Neuronal stem cell (in vitro differentiated cells): ENCODE data around the gene SORL1.
"Not testable (repeated sequence)": the region's sequence is repeated elsewhere in the genome, so short reads cannot be mapped to it uniquely, and the experiment has no call there.

Source experiments
- DNase-seq: peaks from one replicate; pipeline ENCODE4 v3.0.0-alpha.2; 2013; ENCODE audit warnings: low spot score
- H2AFZ ChIP-seq: one replicate; pipeline ENCODE4 v1.6.1; 2013; ENCODE audit warnings: mild to moderate bottlenecking, low read length, inconsistent platforms
- H2AK5ac ChIP-seq: 2 replicates; pipeline ENCODE4 v1.6.1; 2013; ENCODE audit warnings: low read depth, mild to moderate bottlenecking, inconsistent platforms, low read length, moderate library complexity, mixed read lengths
- H2BK120ac ChIP-seq: 2 replicates; pipeline ENCODE4 v1.6.1; 2013; ENCODE audit warnings: low read depth, mild to moderate bottlenecking, inconsistent platforms, low read length, moderate library complexity, mixed read lengths
- H2BK12ac ChIP-seq: one replicate; pipeline ENCODE4 v1.6.1; 2013; ENCODE audit warnings: low read length, inconsistent platforms
- H2BK15ac ChIP-seq: 2 replicates; pipeline ENCODE4 v1.6.1; 2013; ENCODE audit warnings: mild to moderate bottlenecking, low read length, inconsistent platforms, mixed read lengths
- H2BK5ac ChIP-seq: one replicate; pipeline ENCODE4 v1.6.1; 2013; ENCODE audit warnings: inconsistent platforms, mild to moderate bottlenecking, low read length, moderate library complexity
- H3K14ac ChIP-seq: one replicate; pipeline ENCODE4 v1.6.1; 2013; ENCODE audit warnings: low read length, inconsistent platforms
- H3K18ac ChIP-seq: 2 replicates; pipeline ENCODE4 v1.6.1; 2013; ENCODE audit warnings: low read length, inconsistent platforms
- H3K23ac ChIP-seq: 2 replicates; pipeline ENCODE4 v1.6.1; 2013; ENCODE audit warnings: low read depth, mild to moderate bottlenecking, mixed read lengths, low read length, inconsistent platforms; ENCODE audit not compliant: poor library complexity
- H3K27ac ChIP-seq: replicated peaks from 3 replicates; pipeline ENCODE4 v1.5.1; 2013; ENCODE audit warnings: low read length, inconsistent platforms
- H3K27me3 ChIP-seq, 3 experiments: 2 replicates each; pipeline ENCODE4 v1.6.1; 2013; ENCODE audit warnings: low read length in 3 of 3, mild to moderate bottlenecking in 2 of 3, inconsistent platforms in 1 of 3, low read depth in 1 of 3, mixed read lengths in 1 of 3, moderate library complexity in 1 of 3; ENCODE audit not compliant: control insufficient read depth in 3 of 3, insufficient read depth in 3 of 3
- H3K36me3 ChIP-seq, 2 donors: replicated peaks in 1 of 2; 2 replicates each; pipeline ENCODE4 v1.6.1; 2013; ENCODE audit warnings: low read length in 2 of 2; ENCODE audit not compliant: control insufficient read depth in 2 of 2, insufficient read depth in 2 of 2
- H3K4ac ChIP-seq: 2 replicates; pipeline ENCODE4 v1.6.1; 2013; ENCODE audit warnings: inconsistent platforms, mild to moderate bottlenecking, low read length, moderate library complexity
- H3K4me1 ChIP-seq, 2 donors: 1 replicate in 1 of 2; 2 replicates in 1 of 2; pipeline ENCODE4 v1.6.1; 2013; ENCODE audit warnings: low read length in 2 of 2, low read depth in 1 of 2; ENCODE audit not compliant: control insufficient read depth in 2 of 2, insufficient read depth in 1 of 2
- H3K4me2 ChIP-seq: one replicate; pipeline ENCODE4 v1.6.1; 2013; ENCODE audit warnings: mild to moderate bottlenecking, low read length, inconsistent platforms; ENCODE audit not compliant: insufficient read depth, poor library complexity, severe bottlenecking
- H3K4me3 ChIP-seq, 2 donors: 2 replicates each; pipeline ENCODE4 v1.5.1; 2013; ENCODE audit warnings: low read length in 2 of 2, mild to moderate bottlenecking in 2 of 2, inconsistent platforms in 1 of 2, moderate library complexity in 1 of 2
- H3K79me1 ChIP-seq: one replicate; pipeline ENCODE4 v1.6.1; 2013; ENCODE audit warnings: low read depth, mild to moderate bottlenecking, inconsistent platforms, low read length, moderate library complexity
- H3K9ac ChIP-seq: one replicate; pipeline ENCODE4 v1.6.1; 2013; ENCODE audit warnings: mild to moderate bottlenecking, low read depth, low read length, inconsistent platforms; ENCODE audit not compliant: poor library complexity
- H3K9me3 ChIP-seq, 2 donors: replicated peaks in 1 of 2; 2 replicates each; pipeline versions ENCODE3 to v1.6.1; 2013; ENCODE audit warnings: low read length in 2 of 2, mild to moderate bottlenecking in 2 of 2, inconsistent platforms in 1 of 2, low read depth in 1 of 2, mixed read lengths in 1 of 2, moderate library complexity in 1 of 2; ENCODE audit not compliant: control insufficient read depth in 2 of 2, insufficient read depth in 1 of 2
- H4K8ac ChIP-seq: one replicate; pipeline ENCODE4 v1.6.1; 2013; ENCODE audit warnings: low read depth, mild to moderate bottlenecking, inconsistent platforms, low read length, moderate library complexity
- H4K91ac ChIP-seq: one replicate; pipeline ENCODE4 v1.6.1; 2013; ENCODE audit warnings: low read length, low read depth, mild to moderate bottlenecking, inconsistent platforms; ENCODE audit not compliant: poor library complexity
- WGBS, 2 donors: extraction: QIAGEN DNeasy Blood & Tissue Kit; methylation state at CpG; one replicate each; pipeline ENCODE4 v1.1.7; 2013; ENCODE audit warnings: missing lambda C conversion rate in 2 of 2, mixed read lengths in 1 of 2; ENCODE audit not compliant: insufficient read length in 2 of 2, insufficient replicate concordance in 1 of 2; ENCODE audit errors: extremely low coverage in 2 of 2; 5-methylcytosine and 5-hydroxymethylcytosine counted together

The SORL1 gene

DNA sequence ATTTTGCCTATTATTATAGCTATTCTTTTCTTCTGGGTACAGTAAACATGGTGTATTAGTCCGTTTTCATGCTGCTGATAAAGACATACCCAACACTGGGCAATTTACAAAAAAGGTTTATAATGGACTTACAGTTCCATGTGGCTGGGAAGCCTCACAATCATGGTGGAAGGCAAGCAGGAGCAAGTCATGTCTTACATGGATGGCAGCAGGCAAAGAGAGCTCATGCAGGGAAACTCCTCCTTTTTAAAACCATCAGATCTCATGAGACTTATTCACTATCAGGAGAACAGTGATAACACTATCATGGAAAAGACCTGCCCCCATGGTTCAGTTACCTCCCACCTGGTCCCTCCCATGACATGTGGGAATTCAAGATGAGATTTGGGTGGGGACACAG lies 54.1 kb downstream of the SORL1 start:
- H3K27me3 ChIP-seq, H3K4me2 ChIP-seq, H3K9ac ChIP-seq, H2BK12ac ChIP-seq, H3K4me3 ChIP-seq, H3K79me1 ChIP-seq, H2BK120ac ChIP-seq, H3K14ac ChIP-seq, H3K18ac ChIP-seq, H2BK5ac ChIP-seq, H3K4ac ChIP-seq, H4K91ac ChIP-seq, H2AFZ ChIP-seq, H2AK5ac ChIP-seq, H3K23ac ChIP-seq, H4K8ac ChIP-seq, DNase-seq, H3K27ac ChIP-seq, H3K36me3 ChIP-seq, H2BK15ac ChIP-seq: not testable (repeated sequence)
- peaks cover 3 to 12% of the 10 kb centered on the region in 2 donors for H3K4me1 ChIP-seq
- H3K9me3 ChIP-seq: peaks cover 2 to 29% of the 10 kb centered on the region in 2 donors
- WGBS, 2 donors: no CpG with 5 or more reads among the region's 1 CpG

DNA sequence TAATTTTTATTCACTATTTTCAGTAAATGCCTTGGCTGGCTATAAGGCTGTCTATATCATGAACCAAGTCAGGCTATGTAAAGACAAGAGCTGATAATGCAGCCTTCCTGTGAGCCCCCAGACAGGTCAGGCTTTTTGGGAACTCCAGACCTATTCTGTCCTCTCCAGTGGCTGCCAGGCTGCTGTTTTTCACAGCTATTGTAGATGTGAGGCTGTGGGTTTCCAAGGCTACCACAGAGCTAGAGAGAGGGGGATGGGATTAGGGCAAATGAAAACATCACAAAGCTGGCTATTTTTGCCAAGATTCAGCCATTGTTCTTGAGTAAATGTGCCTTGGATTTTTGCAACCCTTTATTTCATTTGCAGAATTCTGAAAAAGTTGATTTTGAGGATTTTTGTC lies 56.3 kb downstream of the SORL1 start:
- no peak overlapping the region for H2BK5ac ChIP-seq
- H3K79me1 ChIP-seq: no peaks in the 10 kb centered on the region
- H3K4me3 ChIP-seq: no peak overlapping the region
- H3K9me3 ChIP-seq: peaks cover 2 to 26% of the 10 kb centered on the region in 2 donors
- no peak overlapping the region for H4K8ac ChIP-seq
- no peak overlapping the region for H3K18ac ChIP-seq
- H3K27me3 ChIP-seq: no peaks in the 10 kb centered on the region
- H3K36me3 ChIP-seq: peaks cover 0 to under 1% of the 10 kb centered on the region in 2 donors
- no peak overlapping the region for H3K4me2 ChIP-seq
- H2AFZ ChIP-seq: peak overlapping the region; percentile 9
- H3K14ac ChIP-seq: no peak overlapping the region
- H4K91ac ChIP-seq: no peak overlapping the region
- peak; percentile 32 for DNase-seq
- no peak overlapping the region for H3K9ac ChIP-seq
- H2BK12ac ChIP-seq: no peak overlapping the region
- no peak overlapping the region for H3K23ac ChIP-seq
- H3K4ac ChIP-seq: no peak overlapping the region
- peak overlapping the region; percentile 59 for H3K27ac ChIP-seq
- peaks cover 3 to 12% of the 10 kb centered on the region in 2 donors for H3K4me1 ChIP-seq
- H2BK120ac ChIP-seq: no peak overlapping the region
- H2BK15ac ChIP-seq: no peak overlapping the region
- no peak overlapping the region for H2AK5ac ChIP-seq

DNA sequence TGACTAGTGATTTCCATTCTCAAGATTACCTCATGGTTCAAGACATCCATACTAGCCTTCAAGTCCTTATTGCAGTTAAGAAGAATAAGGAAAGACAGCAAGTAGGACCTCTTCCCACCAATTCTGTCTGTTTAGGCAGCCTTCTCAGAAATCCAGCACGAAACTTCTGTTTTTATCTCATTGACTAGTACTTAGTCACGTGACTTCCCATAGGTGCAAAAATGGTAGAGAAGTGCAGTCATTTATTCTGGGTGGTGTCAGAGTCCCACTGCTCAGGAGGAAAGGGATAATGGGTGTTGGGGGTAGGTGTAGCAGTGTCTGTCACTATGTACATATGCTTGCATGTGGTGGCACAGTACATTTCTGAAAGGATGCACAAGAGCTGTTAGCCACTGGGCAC lies 58.3 kb downstream of the SORL1 start:
- H3K14ac ChIP-seq: no peak overlapping the region
- no peak overlapping the region for H2AK5ac ChIP-seq
- peak overlapping the region; percentile 70 for H4K8ac ChIP-seq
- H2BK120ac ChIP-seq: no peak overlapping the region
- H3K9me3 ChIP-seq: peaks cover 2 to 24% of the 10 kb centered on the region in 2 donors
- no peak overlapping the region for H2BK15ac ChIP-seq
- no peak overlapping the region for H4K91ac ChIP-seq
- H3K4me2 ChIP-seq: no peak overlapping the region
- H2AFZ ChIP-seq: no peak overlapping the region
- H3K23ac ChIP-seq: no peak overlapping the region
- H3K27ac ChIP-seq: no peak overlapping the region
- H2BK12ac ChIP-seq: no peak overlapping the region
- WGBS, 2 donors: no CpG with 5 or more reads among the region's 2 CpGs
- no peak overlapping the region for H2BK5ac ChIP-seq
- H3K9ac ChIP-seq: no peak overlapping the region
- no peak overlapping the region for H3K4ac ChIP-seq
- H3K18ac ChIP-seq: no peak overlapping the region
- DNase-seq: no peak
- no peaks in the 10 kb centered on the region for H3K79me1 ChIP-seq
- no peak overlapping the region for H3K4me3 ChIP-seq
- H3K36me3 ChIP-seq: peaks cover 0 to 20% of the 10 kb centered on the region in 2 donors
- peaks cover 12% of the 10 kb centered on the region in 2 donors for H3K4me1 ChIP-seq
- H3K27me3 ChIP-seq: no peaks in the 10 kb centered on the region

DNA sequence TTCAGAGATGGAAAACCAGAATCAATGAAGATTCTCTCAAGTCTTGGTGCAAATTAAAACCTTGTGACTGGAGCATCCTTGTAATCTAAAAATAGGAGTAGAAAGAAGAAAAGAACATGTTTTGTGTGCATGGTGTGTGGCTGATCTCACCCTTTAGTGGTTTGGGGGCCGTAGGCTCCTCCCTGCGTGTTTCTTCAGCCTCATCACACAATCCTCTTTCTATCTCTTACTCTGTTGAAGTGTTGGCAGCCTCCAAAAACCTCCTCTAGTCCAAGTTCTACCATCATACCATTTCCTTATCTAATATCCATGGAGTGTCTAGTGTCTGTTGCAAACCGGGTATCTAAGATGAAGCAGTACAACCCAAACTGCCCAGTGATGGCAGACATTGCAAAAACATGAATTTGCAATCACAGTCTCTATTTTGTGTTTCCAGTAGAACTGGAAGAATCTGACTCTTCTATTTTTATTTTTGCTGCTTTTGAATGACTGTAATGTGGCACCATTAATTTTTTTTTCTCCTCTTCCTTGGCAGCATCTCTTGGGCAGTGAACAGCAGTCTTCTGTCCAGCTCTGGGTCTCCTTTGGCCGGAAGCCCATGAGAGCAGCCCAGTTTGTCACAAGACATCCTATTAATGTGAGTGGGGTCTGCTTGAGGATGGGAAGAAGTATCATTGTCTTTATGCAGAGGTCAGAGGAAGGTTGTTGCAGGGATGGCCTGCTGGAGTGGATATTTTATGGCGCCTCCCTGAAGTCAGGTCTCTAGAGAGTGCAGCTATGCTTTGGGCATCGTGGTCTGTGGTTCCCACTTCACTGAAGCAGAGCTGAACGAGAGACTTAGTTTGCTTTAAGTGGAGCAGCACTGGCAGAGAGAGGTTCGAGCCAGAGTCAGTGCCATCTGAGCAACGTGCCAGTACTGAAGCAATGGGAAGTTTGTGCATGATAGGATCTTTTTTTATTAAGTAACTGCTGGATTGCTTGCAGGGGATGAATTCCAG lies 60.7 kb downstream of the SORL1 start:
- Histone ChIP-seq H3K23ac (no peak overlapping the region), H3K9ac (no peak overlapping the region), H3K36me3 (peaks cover 0 to 20% of the 10 kb centered on the region in 2 donors), H3K27me3 (no peaks in the 10 kb centered on the region), H3K4ac (no peak overlapping the region), H4K8ac (no peak overlapping the region), H2BK120ac (no peak overlapping the region), H3K79me1 (no peaks in the 10 kb centered on the region), H4K91ac (no peak overlapping the region), H2AK5ac (no peak overlapping the region), H3K14ac (no peak overlapping the region), H3K4me1 (peaks cover 12% of the 10 kb centered on the region in 2 donors), H3K9me3 (peaks cover 0 to 3% of the 10 kb centered on the region in 2 donors), H3K4me2 (no peak overlapping the region), H3K4me3 (no peak overlapping the region), H3K18ac (no peak overlapping the region), H2BK5ac (no peak overlapping the region), H3K27ac (no peak overlapping the region), H2AFZ (no peak overlapping the region), H2BK15ac (no peak overlapping the region), H2BK12ac (no peak overlapping the region)
- no peak for DNase-seq
- no CpG with 5 or more reads among the region's 9 CpGs for WGBS, 2 donors
